RWPE2 (cell line): Measurements from ENCODE around the gene BOD1L1.

Source experiments
- ATAC-seq: fragments of 200-7000 bp; cut with Tn5 transposase; 3 replicates; pipeline ENCODE4 v1.9.1; 2021; ENCODE audit warnings: low read depth
- DNase-seq: peaks from one replicate; pipeline ENCODE4 v3.0.0-alpha.2; 2020; ENCODE audit warnings: low spot score
- H3K27ac ChIP-seq: fragments of 450-650 bp; 2 replicates; pipeline ENCODE4 v1.5.1; 2017; ENCODE audit warnings: mild to moderate bottlenecking; ENCODE audit not compliant: poor library complexity, severe bottlenecking
- H3K27me3 ChIP-seq: fragments of 250-450 bp; sonication (Bioruptor Pico); 2 replicates; pipeline ENCODE4 v1.5.1; 2021; ENCODE audit warnings: mild to moderate bottlenecking, moderate library complexity; ENCODE audit not compliant: insufficient read depth, poor library complexity, severe bottlenecking
- H3K36me3 ChIP-seq: fragments of 250-450 bp; sonication (Bioruptor Pico); 2 replicates; pipeline ENCODE4 v1.5.1; 2020; ENCODE audit warnings: low read depth, mild to moderate bottlenecking, moderate library complexity
- H3K4me1 ChIP-seq: fragments of 250-450 bp; sonication (Bioruptor Pico); 2 replicates; pipeline ENCODE4 v1.5.1; 2021; ENCODE audit warnings: mild to moderate bottlenecking, moderate library complexity; ENCODE audit not compliant: insufficient read depth, poor library complexity, severe bottlenecking
- H3K4me3 ChIP-seq: fragments of 250-450 bp; sonication (Bioruptor Pico); 2 replicates; pipeline ENCODE4 v1.5.1; 2021; ENCODE audit warnings: mild to moderate bottlenecking, moderate library complexity; ENCODE audit not compliant: severe bottlenecking
- H3K9me3 ChIP-seq: fragments of 250-450 bp; sonication (Bioruptor Pico); 2 replicates; pipeline ENCODE4 v1.5.1; 2021; ENCODE audit warnings: mild to moderate bottlenecking, moderate library complexity; ENCODE audit not compliant: severe bottlenecking
- CTCF ChIP-seq: fragments of 450-650 bp; IDR thresholded peaks from one replicate; pipeline ENCODE4 v1.5.1; 2017; ENCODE audit warnings: mild to moderate bottlenecking, moderate library complexity; ENCODE audit not compliant: poor library complexity, severe bottlenecking

Gene BOD1L1

GRCh38 chr4:13665701-13666660 lies 38.5 kb upstream of the BOD1L1 start:
- no peak for ATAC-seq
- DNase-seq, result no peak
- Histone ChIP-seq H3K36me3 (no peaks in the 10 kb centered on the region), H3K27ac (no peak overlapping the region), H3K27me3 (no peaks in the 10 kb centered on the region), H3K4me3 (no peak overlapping the region), H3K9me3 (no peaks in the 10 kb centered on the region), H3K4me1 (no peaks in the 10 kb centered on the region)
- TF ChIP-seq CTCF, result no peak

GRCh38 chr4:13659341-13660070 lies 32.0 kb upstream of the BOD1L1 start:
- TF ChIP-seq CTCF, result no peak

GRCh38 chr4:13656569-13657405 lies 29.3 kb upstream of the BOD1L1 start:
- Histone ChIP-seq H3K27ac (no peak overlapping the region), H3K4me3 (no peak overlapping the region), H3K27me3 (no peaks in the 10 kb centered on the region), H3K36me3 (no peaks in the 10 kb centered on the region), H3K4me1 (peaks cover 4% of the 10 kb centered on the region), H3K9me3 (no peaks in the 10 kb centered on the region)
- ATAC-seq (no peak), DNase-seq (no peak)
- peak; percentile 91 for TF ChIP-seq CTCF

More at GRCh38 chr4:13659341-13660070, 32.0 kb upstream of the BOD1L1 start:
- Histone ChIP-seq H3K9me3 (no peaks in the 10 kb centered on the region), H3K4me3 (no peak overlapping the region), H3K27me3 (no peaks in the 10 kb centered on the region), H3K4me1 (no peaks in the 10 kb centered on the region), H3K36me3 (no peaks in the 10 kb centered on the region), H3K27ac (no peak overlapping the region)
- DNase-seq, result no peak
- no peak for ATAC-seq

GRCh38 chr4:13654162-13654797 lies 26.8 kb upstream of the BOD1L1 start:
- no peak overlapping the region for H3K27ac ChIP-seq

More at GRCh38 chr4:13654162-13654797, 26.8 kb upstream of the BOD1L1 start:
- Histone ChIP-seq H3K27me3 (no peaks in the 10 kb centered on the region), H3K4me3 (peak overlapping the region; percentile 38), H3K9me3 (no peaks in the 10 kb centered on the region), H3K36me3 (no peaks in the 10 kb centered on the region), H3K4me1 (peaks cover 4% of the 10 kb centered on the region)
- peak; percentile 90 for ATAC-seq
- peak; percentile 65 for DNase-seq
- peak; percentile 98 for TF ChIP-seq CTCF
